ENCODE measurements around the gene RBM43. TPM values are rescaled to one million over a fixed set of nuclear protein-coding genes. Genes with fewer than 3 reads are reported as not detected.
A peak's percentile ranks its signal among the peaks of the same experiment; 100 is the strongest.

The RBM43 gene
- total RNA-seq, 6 donors from 2014 or later: 4.4 to 16.8 (median 8.1) TPM

- no peak for TF ChIP-seq POLR2AphosphoS5 (IDR thresholded peaks at IDR 0.05)
- no peak for TF ChIP-seq CTCF (IDR thresholded peaks at IDR 0.05)
- no peak for TF ChIP-seq POLR2A (IDR thresholded peaks at IDR 0.05)
- H3K27me3 ChIP-seq: no peaks in the 10 kb centered on the region
- H3K36me3 ChIP-seq: no peaks in the 10 kb centered on the region
- DNase-seq (no peak), ATAC-seq (ENCODE audit: low FRiP score in 2 of 2) (no peak)
- H3K9me3 ChIP-seq: no peaks in the 10 kb centered on the region
- no peak overlapping the region for H3K27ac ChIP-seq
- peaks cover 16 to 25% (median 21%) of the 10 kb centered on the region in 4 donors for H3K4me1 ChIP-seq
- WGBS, 2 donors: 68 to 78% methylated on average over 2 of the region's 2 CpGs
- no peak overlapping the region for H3K4me3 ChIP-seq
These were observed 30.5 kb upstream of the RBM43 start for GRCh38 chr2:151292141-151292540.

- Histone ChIP-seq H3K27me3 (no peaks in the 10 kb centered on the region), H3K4me3 (no peak overlapping the region), H3K36me3 (no peaks in the 10 kb centered on the region), H3K4me1 (peaks cover 16 to 31% (median 22%) of the 10 kb centered on the region in 4 donors), H3K27ac (no peak overlapping the region), H3K9me3 (no peaks in the 10 kb centered on the region)
- no peak for TF ChIP-seq CTCF (IDR thresholded peaks at IDR 0.05)
- TF ChIP-seq POLR2AphosphoS5 (IDR thresholded peaks at IDR 0.05): no peak
- no peak for TF ChIP-seq POLR2A (IDR thresholded peaks at IDR 0.05)
- no peak for TF ChIP-seq EP300 (IDR thresholded peaks at IDR 0.05)
- DNase-seq: no peak
- no peak for ATAC-seq (ENCODE audit: low FRiP score in 2 of 2)
These were observed 29.6 kb upstream of the RBM43 start for GRCh38 chr2:151291224-151291623.

- ATAC-seq (ENCODE audit: low FRiP score in 2 of 2) (peak in 1 of 2 donors; percentile 71), DNase-seq (peak in 1 of 2 donors; percentile 44)
- WGBS, 2 donors: 21 to 23% methylated on average over 9 of the region's 9 CpGs
These were observed 28.6 kb upstream of the RBM43 start for GRCh38 chr2:151289972-151290866.

GRCh38 chr2:151287513-151288250 lies 26.0 kb upstream of the RBM43 start:
- no peak for DNase-seq
- Histone ChIP-seq H3K4me3 (peak overlapping the region in 1 of 4 donors; percentile 81), H3K27me3 (no peaks in the 10 kb centered on the region), H3K9me3 (no peaks in the 10 kb centered on the region), H3K4me1 (peaks cover 16 to 31% (median 22%) of the 10 kb centered on the region in 4 donors), H3K36me3 (no peaks in the 10 kb centered on the region), H3K27ac (peak overlapping the region in 2 of 4 donors; percentile 97 to 100)
- no peak for ATAC-seq (ENCODE audit: low FRiP score in 2 of 2)
- WGBS, 2 donors: 77 to 84% methylated on average over 5 of the region's 5 CpGs
- TF ChIP-seq EP300 (IDR thresholded peaks at IDR 0.05) (no peak), CTCF (IDR thresholded peaks at IDR 0.05) (no peak), POLR2A (IDR thresholded peaks at IDR 0.05) (no peak)

More at GRCh38 chr2:151289972-151290866, 28.6 kb upstream of the RBM43 start:
- H3K27me3 ChIP-seq: no peaks in the 10 kb centered on the region
- H3K27ac ChIP-seq: peak overlapping the region; percentile 97 to 100 (median 98)
- H3K4me1 ChIP-seq: peaks cover 16 to 31% (median 22%) of the 10 kb centered on the region in 4 donors
- no peaks in the 10 kb centered on the region for H3K36me3 ChIP-seq
- TF ChIP-seq CTCF (IDR thresholded peaks at IDR 0.05) (no peak), POLR2AphosphoS5 (IDR thresholded peaks at IDR 0.05) (peak; percentile 9 to 53)
- peak overlapping the region; percentile 51 to 81 (median 68) for H3K4me3 ChIP-seq
- no peaks in the 10 kb centered on the region for H3K9me3 ChIP-seq
